HepG2 (cell line): ENCODE results near the gene PGRMC2. TPM values are rescaled to one million over a fixed set of nuclear protein-coding genes. Genes with fewer than 3 reads are reported as not detected.
A peak's percentile ranks its signal among the peaks of the same experiment; 100 is the strongest.

Source experiments
- ATF3 ChIP-seq: sonication (generic); formaldehyde crosslinking; IDR thresholded peaks from 2 replicates; pipeline ENCODE4 v1.4.0; 2020; ENCODE audit warnings: missing genetic modification reagents
- POLR2AphosphoS5 ChIP-seq: IDR thresholded peaks from 2 replicates; pipeline ENCODE4 v1.6.1; 2012; ENCODE audit warnings: low read depth, low read length
- TCF7 ChIP-seq: sonication (generic); IDR thresholded peaks from 2 replicates; pipeline ENCODE4 v1.6.1; 2016; ENCODE audit warnings: antibody characterized with exemption, low read depth
- ZFY ChIP-seq: sonication (generic); formaldehyde crosslinking; IDR thresholded peaks from 2 replicates; pipeline ENCODE4 v1.4.0; 2020; ENCODE audit warnings: missing genetic modification reagents
- polyA plus RNA-seq, 8 experiments: library from polyadenylated mRNA; depleted of rRNA in 3 of 8; stranded (reverse) in 7 of 8; unstranded in 1 of 8; fragments of >200 nt; fragmentation: Illumina TruSeq in 4 of 8; extraction: Trizol in 4 of 8; gene quantifications; 2 replicates each; pipeline versions ENCODE4 v1.2.1 to v1.2.3, GENCODE V29; 2011 to 2016; ENCODE audit warnings: low read depth in 4 of 8, missing spikeins in 1 of 8, mixed read lengths in 1 of 8; ENCODE audit not compliant: insufficient read depth in 1 of 8
- total RNA-seq, 5 experiments: library from RNA; depleted of rRNA; stranded (reverse); fragments of >200 nt; fragmentation: Illumina TruSeq; extraction: Trizol; gene quantifications; 2 replicates each; pipeline ENCODE4 v1.2.3, GENCODE V29; 2016; ENCODE audit warnings: low read depth in 1 of 5
- TF ChIP-seq, protein P1 (sequence below): sonication (generic); formaldehyde crosslinking; IDR thresholded peaks from 2 replicates; pipeline ENCODE4 v1.4.0; 2020; ENCODE audit warnings: missing genetic modification reagents
- TF ChIP-seq, protein P2 (sequence below): sonication (generic); formaldehyde crosslinking; IDR thresholded peaks from 2 replicates; pipeline ENCODE4 v1.4.0; 2020; ENCODE audit warnings: mild to moderate bottlenecking, missing genetic modification reagents

PGRMC2 gene
- total and polyA plus RNA-seq, 2 of the 13 experiments (the other 11 are each of a cell fraction or from before 2014, with no cell fraction given) = 16.0 to 19.8 TPM

GRCh38 chr4:128287141-128287870, at the start of gene PGRMC2 (continued):
- TF ChIP-seq, protein P1, sequence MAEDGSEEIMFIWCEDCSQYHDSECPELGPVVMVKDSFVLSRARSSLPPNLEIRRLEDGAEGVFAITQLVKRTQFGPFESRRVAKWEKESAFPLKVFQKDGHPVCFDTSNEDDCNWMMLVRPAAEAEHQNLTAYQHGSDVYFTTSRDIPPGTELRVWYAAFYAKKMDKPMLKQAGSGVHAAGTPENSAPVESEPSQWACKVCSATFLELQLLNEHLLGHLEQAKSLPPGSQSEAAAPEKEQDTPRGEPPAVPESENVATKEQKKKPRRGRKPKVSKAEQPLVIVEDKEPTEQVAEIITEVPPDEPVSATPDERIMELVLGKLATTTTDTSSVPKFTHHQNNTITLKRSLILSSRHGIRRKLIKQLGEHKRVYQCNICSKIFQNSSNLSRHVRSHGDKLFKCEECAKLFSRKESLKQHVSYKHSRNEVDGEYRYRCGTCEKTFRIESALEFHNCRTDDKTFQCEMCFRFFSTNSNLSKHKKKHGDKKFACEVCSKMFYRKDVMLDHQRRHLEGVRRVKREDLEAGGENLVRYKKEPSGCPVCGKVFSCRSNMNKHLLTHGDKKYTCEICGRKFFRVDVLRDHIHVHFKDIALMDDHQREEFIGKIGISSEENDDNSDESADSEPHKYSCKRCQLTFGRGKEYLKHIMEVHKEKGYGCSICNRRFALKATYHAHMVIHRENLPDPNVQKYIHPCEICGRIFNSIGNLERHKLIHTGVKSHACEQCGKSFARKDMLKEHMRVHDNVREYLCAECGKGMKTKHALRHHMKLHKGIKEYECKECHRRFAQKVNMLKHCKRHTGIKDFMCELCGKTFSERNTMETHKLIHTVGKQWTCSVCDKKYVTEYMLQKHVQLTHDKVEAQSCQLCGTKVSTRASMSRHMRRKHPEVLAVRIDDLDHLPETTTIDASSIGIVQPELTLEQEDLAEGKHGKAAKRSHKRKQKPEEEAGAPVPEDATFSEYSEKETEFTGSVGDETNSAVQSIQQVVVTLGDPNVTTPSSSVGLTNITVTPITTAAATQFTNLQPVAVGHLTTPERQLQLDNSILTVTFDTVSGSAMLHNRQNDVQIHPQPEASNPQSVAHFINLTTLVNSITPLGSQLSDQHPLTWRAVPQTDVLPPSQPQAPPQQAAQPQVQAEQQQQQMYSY (CRISPR knock-in tag) = no peak
- peak; percentile 70 for TF ChIP-seq POLR2AphosphoS5
- peak; percentile 54; the same call in 1 of the 2 replicates for TF ChIP-seq ZFY (CRISPR knock-in tag)
- TF ChIP-seq ATF3 (CRISPR knock-in tag) = no peak
- TF ChIP-seq TCF7 = no peak
- TF ChIP-seq, protein P2, sequence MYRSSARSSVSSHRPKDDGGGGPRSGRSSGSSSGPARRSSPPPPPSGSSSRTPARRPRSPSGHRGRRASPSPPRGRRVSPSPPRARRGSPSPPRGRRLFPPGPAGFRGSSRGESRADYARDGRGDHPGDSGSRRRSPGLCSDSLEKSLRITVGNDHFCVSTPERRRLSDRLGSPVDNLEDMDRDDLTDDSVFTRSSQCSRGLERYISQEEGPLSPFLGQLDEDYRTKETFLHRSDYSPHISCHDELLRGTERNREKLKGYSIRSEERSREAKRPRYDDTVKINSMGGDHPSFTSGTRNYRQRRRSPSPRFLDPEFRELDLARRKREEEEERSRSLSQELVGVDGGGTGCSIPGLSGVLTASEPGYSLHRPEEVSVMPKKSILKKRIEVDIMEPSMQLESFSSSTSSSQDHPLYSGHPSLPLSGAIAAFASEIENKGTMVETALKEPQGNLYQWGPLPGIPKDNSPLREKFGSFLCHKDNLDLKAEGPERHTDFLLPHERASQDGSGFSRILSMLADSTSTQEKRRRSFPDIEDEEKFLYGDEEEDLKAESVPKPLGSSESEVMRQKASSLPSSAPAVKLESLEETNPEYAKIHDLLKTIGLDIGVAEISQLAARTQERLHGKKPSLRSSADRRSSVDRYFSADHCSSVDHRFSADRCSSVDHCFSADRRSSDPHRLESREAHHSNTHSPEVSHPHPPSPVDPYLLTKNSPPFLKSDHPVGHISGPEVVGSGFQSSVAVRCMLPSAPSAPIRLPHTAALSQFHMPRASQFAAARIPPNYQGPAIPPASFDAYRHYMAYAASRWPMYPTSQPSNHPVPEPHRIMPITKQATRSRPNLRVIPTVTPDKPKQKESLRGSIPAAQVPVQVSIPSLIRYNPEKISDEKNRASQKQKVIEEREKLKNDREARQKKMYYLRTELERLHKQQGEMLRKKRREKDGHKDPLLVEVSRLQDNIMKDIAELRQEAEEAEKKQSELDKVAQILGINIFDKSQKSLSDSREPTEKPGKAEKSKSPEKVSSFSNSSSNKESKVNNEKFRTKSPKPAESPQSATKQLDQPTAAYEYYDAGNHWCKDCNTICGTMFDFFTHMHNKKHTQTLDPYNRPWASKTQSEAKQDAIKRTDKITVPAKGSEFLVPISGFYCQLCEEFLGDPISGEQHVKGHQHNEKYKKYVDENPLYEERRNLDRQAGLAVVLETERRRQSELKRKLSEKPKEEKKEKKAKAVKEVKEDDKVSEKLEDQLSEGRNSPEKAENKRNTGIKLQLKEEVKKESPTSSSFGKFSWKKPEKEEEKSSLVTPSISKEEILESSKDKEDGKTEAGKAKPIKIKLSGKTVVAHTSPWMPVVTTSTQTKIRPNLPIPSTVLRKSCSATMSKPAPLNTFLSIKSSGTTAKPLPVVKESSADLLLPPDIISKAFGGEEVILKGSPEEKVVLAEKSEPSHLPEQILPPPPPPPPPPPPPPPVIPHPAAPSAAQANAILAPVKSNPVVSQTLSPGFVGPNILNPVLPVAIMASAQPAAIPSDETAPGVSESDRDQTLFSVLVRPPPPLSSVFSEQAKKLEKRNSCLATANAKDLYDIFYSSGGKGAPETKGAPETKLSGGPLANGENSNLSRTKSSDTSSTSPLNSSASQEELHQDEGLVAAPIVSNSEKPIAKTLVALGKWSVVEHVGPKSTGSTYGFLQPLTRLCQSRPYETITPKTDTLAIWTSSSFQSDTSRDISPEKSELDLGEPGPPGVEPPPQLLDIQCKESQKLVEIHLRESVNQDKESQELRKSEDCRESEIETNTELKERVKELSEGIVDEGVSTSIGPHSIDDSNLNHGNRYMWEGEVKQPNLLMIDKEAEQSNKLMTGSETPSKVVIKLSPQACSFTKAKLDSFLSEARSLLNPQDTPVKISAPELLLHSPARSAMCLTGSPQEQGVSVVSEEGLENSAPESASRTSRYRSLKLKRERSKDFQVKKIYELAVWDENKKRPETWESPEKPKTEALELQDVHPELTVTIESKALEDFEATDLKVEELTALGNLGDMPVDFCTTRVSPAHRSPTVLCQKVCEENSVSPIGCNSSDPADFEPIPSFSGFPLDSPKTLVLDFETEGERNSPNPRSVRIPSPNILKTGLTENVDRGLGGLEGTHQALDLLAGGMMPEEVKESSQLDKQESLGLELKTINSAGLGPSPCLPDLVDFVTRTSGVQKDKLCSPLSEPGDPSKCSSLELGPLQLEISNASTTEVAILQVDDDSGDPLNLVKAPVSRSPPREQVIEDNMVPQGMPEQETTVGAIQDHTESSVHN (CRISPR knock-in tag) = no peak
